Esophagus squamous epithelium (tissue), 5 donors: ENCODE data around the gene PGBD1. TPM values are rescaled to one million over a fixed set of nuclear protein-coding genes. Genes with fewer than 3 reads are reported as not detected.

Experiments used
- DNase-seq: peaks from one replicate; lab custom pipeline; 2025; lab: John Stamatoyannopoulos, UW
- H3K27ac ChIP-seq, 4 donors: fragments of 200-600 bp; sonication (generic); one replicate each; pipeline ENCODE4 v1.5.1; 2016 to 2019; ENCODE audit warnings: mild to moderate bottlenecking in 1 of 4
- H3K27me3 ChIP-seq, 4 donors: fragments of 200-600 bp; sonication (generic); 1 replicate in 3 of 4; 2 replicates in 1 of 4; pipeline versions ENCODE4 v1.5.1 to v1.6.0; 2017 to 2021; ENCODE audit warnings: antibody characterized with exemption in 1 of 4
- H3K36me3 ChIP-seq, 3 donors: fragments of 200-600 bp; sonication (generic); one replicate each; pipeline ENCODE4 v1.5.1; 2016 to 2019
- H3K4me1 ChIP-seq, 3 donors: fragments of 200-600 bp; sonication (generic); one replicate each; pipeline ENCODE4 v1.5.1; 2017 to 2019
- H3K4me3 ChIP-seq, 4 donors: fragments of 200-600 bp; sonication (generic); 1 replicate in 3 of 4; 2 replicates in 1 of 4; pipeline ENCODE4 v1.5.1; 2016 to 2019; ENCODE audit warnings: mild to moderate bottlenecking in 2 of 4, moderate library complexity in 1 of 4
- H3K9me3 ChIP-seq, 3 donors: fragments of 200-600 bp; sonication (generic); one replicate each; pipeline ENCODE4 v1.5.1; 2016 to 2019
- CTCF ChIP-seq, 6 experiments: fragments of 450-650 bp in 4 of 6; fragments of 200-600 bp in 2 of 6; sonication (generic) in 2 of 6; IDR thresholded peaks; one replicate each; pipeline ENCODE4 v1.5.1; 2016 to 2019; ENCODE audit warnings: antibody characterized with exemption in 6 of 6, mild to moderate bottlenecking in 4 of 6, moderate library complexity in 4 of 6
- POLR2A ChIP-seq, 4 donors: fragments of 450-650 bp; IDR thresholded peaks; one replicate each; pipeline ENCODE4 v1.6.1; 2017; ENCODE audit warnings: antibody characterized with exemption in 4 of 4, mild to moderate bottlenecking in 4 of 4, moderate library complexity in 3 of 4
- WGBS, 2 donors: methylation state at CpG; one replicate each; pipeline ENCODE4 v1.1.5; 2018; 5-methylcytosine and 5-hydroxymethylcytosine counted together
- intact Hi-C: fragments of 100-400 bp; cut with DNase I; formaldehyde crosslinking; loops from one replicate; pipeline ENCODE4 v1.15.0; 2022
- total RNA-seq, 4 donors: library from RNA; depleted of rRNA; stranded (reverse); fragments of >200 nt; gene quantifications; one replicate each; pipeline ENCODE4 v1.1.0, GENCODE V29; 2016
- donor health status: DM: yes; HTN: yes; CAD: no.

Gene PGBD1
- total RNA-seq, 4 donors from 2014 or later = 0.61 to 3.1 (median 1.3) TPM

GRCh38 chr6:28258877-28259777 lies 22.2 kb upstream of the PGBD1 start, which contains the start of gene NKAPL:
NKAPL (plus strand) TSS chr6:28259297; CDS start chr6:28259372, 75 bp downstream.
- H3K36me3 ChIP-seq = no peaks in the 10 kb centered on the region
- 41 to 46% methylated on average over 24 to 36 of the region's 58 CpGs for WGBS, 2 donors
- TF ChIP-seq CTCF (IDR thresholded peaks at IDR 0.05) (no peak), POLR2A (IDR thresholded peaks at IDR 0.05) (no peak)
- H3K27ac ChIP-seq = no peak within 1 kb of the TSS
- H3K4me3 ChIP-seq = peak within 1 kb of the TSS; percentile 14 to 60 (median 42)
- H3K27me3 ChIP-seq = peaks cover 0 to 28% (median 0%) of the 10 kb centered on the region in 4 donors
- peaks cover 0 to 23% (median 0%) of the 10 kb centered on the region in 3 donors for H3K9me3 ChIP-seq
- intact Hi-C loops = loop anchor here (10.0 kb wide), 1 partner anchor 86 kb away; the partner anchor contains the start of gene ZKSCAN3
- peaks cover 0 to 11% (median 0%) of the 10 kb centered on the region in 3 donors for H3K4me1 ChIP-seq
- no peak for DNase-seq

DNA sequence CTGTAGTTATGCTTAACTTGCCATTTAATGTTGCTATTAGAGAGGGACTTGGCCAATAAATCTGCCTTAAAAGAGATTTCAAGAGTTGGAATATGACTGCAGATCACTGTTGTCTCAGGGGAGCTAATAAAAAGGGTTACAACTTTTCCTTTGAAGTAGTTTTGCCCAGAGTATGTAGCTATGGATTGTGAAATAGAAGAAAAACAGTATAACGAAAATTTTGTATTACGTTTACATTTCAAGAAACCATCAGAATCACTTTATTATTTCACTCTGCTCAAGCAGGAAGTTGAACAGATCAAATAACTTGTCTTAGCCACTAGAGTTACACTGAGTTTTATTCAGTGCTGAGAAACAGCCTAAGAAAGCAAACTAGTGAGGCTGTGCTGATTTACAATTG lies 17.4 kb upstream of the PGBD1 start:
- H3K36me3 ChIP-seq = no peaks in the 10 kb centered on the region
- peaks cover 0 to 32% (median 10%) of the 10 kb centered on the region in 3 donors for H3K4me1 ChIP-seq
- 46 to 57% methylated on average over 2 of the region's 2 CpGs for WGBS, 2 donors
- H3K27ac ChIP-seq = no peak overlapping the region
- H3K27me3 ChIP-seq = peaks cover 0 to 9% (median 0%) of the 10 kb centered on the region in 4 donors
- H3K9me3 ChIP-seq = peaks cover 0 to 22% (median 0%) of the 10 kb centered on the region in 3 donors
- intact Hi-C loops = no loop called here
- no peak for TF ChIP-seq POLR2A (IDR thresholded peaks at IDR 0.05)
- DNase-seq = no peak
- H3K4me3 ChIP-seq = no peak overlapping the region

DNA sequence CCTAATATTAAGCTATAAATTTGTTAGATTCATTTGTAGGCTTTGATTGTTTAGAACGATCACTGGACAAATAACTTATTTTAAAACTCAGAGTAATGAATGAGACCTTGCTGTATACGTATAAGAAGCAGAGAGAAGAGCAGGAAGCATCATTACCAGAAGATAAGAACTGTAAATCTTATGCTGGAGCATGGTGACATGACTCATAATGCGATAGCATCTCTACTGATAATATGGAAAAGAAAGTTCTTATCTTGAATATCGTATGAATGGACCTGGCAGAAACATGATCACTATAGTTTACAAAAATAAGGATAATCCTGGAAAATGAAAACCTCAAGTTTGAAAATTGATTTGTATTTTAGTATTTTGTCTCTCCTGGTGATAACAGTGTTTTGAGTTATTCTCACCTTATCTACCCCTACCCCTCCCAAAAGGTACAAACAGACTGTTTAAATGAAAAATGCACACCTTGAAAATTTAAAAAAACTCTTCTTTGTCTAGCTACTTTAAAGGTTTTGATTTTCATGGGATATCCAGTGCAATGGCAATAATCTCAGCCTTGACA lies 16.5 kb upstream of the PGBD1 start:
- TF ChIP-seq CTCF (IDR thresholded peaks at IDR 0.05) (no peak), POLR2A (IDR thresholded peaks at IDR 0.05) (no peak)
- peaks cover 0 to 12% (median 0%) of the 10 kb centered on the region in 3 donors for H3K9me3 ChIP-seq

DNA sequence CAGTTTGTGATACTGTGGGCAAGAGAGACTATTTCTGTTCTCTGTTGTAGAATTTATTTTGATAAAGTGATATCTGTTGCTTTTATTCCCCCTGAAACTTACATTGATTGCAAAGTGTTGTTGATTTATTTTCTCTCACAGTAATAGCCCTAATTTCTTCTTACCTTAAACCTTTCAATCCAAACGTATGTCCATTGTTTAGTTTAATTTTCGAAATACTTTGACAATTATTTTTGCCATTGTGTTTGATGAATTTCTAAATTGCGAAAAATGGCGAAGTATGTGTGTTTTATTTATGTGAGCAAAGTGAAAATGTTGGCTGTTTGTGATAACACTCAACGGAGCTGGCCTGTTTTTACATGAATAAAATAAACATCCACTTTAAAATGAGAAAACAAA lies 14.8 kb upstream of the PGBD1 start:
- no peak for DNase-seq
- intact Hi-C loops = no loop called here
- H3K9me3 ChIP-seq = no peaks in the 10 kb centered on the region
- H3K4me3 ChIP-seq = peak overlapping the region; percentile 64 to 86 (median 76)
- 4 to 7% methylated on average over 5 of the region's 5 CpGs for WGBS, 2 donors
- peaks cover 0 to 4% (median 0%) of the 10 kb centered on the region in 3 donors for H3K36me3 ChIP-seq
- H3K27me3 ChIP-seq = no peaks in the 10 kb centered on the region
- peaks cover 0 to 34% (median 11%) of the 10 kb centered on the region in 3 donors for H3K4me1 ChIP-seq
- H3K27ac ChIP-seq = peak overlapping the region; percentile 82 to 89 (median 84)
- TF ChIP-seq CTCF (IDR thresholded peaks at IDR 0.05) (no peak), POLR2A (IDR thresholded peaks at IDR 0.05) (no peak)

More for the DNA sequence above, 16.5 kb upstream of the PGBD1 start:
- Histone ChIP-seq H3K4me3 (no peak overlapping the region), H3K27ac (no peak overlapping the region), H3K27me3 (no peaks in the 10 kb centered on the region), H3K4me1 (peaks cover 0 to 34% (median 11%) of the 10 kb centered on the region in 3 donors), H3K36me3 (no peaks in the 10 kb centered on the region)
- WGBS, 2 donors = 60 to 63% methylated on average over 4 of the region's 4 CpGs
- intact Hi-C loops = no loop called here
- DNase-seq = no peak

- WGBS, 2 donors = 0 to 2% methylated on average over 18 to 20 of the region's 32 CpGs
Observed at GRCh38 chr6:28266962-28267694, 14.2 kb upstream of the PGBD1 start, which contains the start of gene ZSCAN26. ZSCAN26 (plus strand) TSS chr6:28267143; CDS start chr6:28271920, 4,777 bp downstream.

More at GRCh38 chr6:28266962-28267694, 14.2 kb upstream of the PGBD1 start, which contains the start of gene ZSCAN26:
- peaks cover 0 to 34% (median 11%) of the 10 kb centered on the region in 3 donors for H3K4me1 ChIP-seq
- no peaks in the 10 kb centered on the region for H3K27me3 ChIP-seq
- peak within 1 kb of the TSS; percentile 64 to 86 (median 76) for H3K4me3 ChIP-seq
- intact Hi-C loops = no loop called here
- no peak for DNase-seq
- TF ChIP-seq POLR2A (IDR thresholded peaks at IDR 0.05) (peak in 2 of 4 donors; percentile 47 to 53), CTCF (IDR thresholded peaks at IDR 0.05) (no peak)
- H3K27ac ChIP-seq = peak within 1 kb of the TSS; percentile 82 to 89 (median 84)
- peaks cover 0 to 9% (median 0%) of the 10 kb centered on the region in 3 donors for H3K36me3 ChIP-seq
- no peaks in the 10 kb centered on the region for H3K9me3 ChIP-seq
